Measurements from ENCODE around the gene AEBP1.

The AEBP1 gene

GRCh38 chr7:44154703-44155102, 50.6 kb downstream of the AEBP1 start:
- H3K4me3 ChIP-seq (replicated peaks; ENCODE audit: insufficient read depth, low read length), result no peak overlapping the region
- no peak for DNase-seq (ENCODE audit: low read depth in 1 of 2, low spot score in 1 of 2)
- TF ChIP-seq SPI1 (IDR thresholded peaks at IDR 0.05; ENCODE audit: borderline replicate concordance, low read depth) (no peak), POLR2AphosphoS5 (IDR thresholded peaks at IDR 0.05; ENCODE audit: low read depth) (no peak), REST (IDR thresholded peaks at IDR 0.05; ENCODE audit: insufficient replicate concordance, low read depth) (no peak), CTCF (IDR thresholded peaks at IDR 0.05; ENCODE audit: insufficient read depth, low read length) (no peak), GABPA (IDR thresholded peaks at IDR 0.05; ENCODE audit: low read depth) (no peak)
- H3K27ac ChIP-seq (replicated peaks), result no peak overlapping the region
- no peaks in the 10 kb centered on the region for H3K27me3 ChIP-seq (ENCODE audit: insufficient read depth, poor library complexity, severe bottlenecking)

- DNase-seq (ENCODE audit: low read depth in 1 of 2, low spot score in 1 of 2), result no peak
Observed at GRCh38 chr7:44155191-44156185, 51.3 kb downstream of the AEBP1 start.

More at GRCh38 chr7:44155191-44156185, 51.3 kb downstream of the AEBP1 start:
- TF ChIP-seq REST (IDR thresholded peaks at IDR 0.05; ENCODE audit: insufficient replicate concordance, low read depth) (no peak), POLR2AphosphoS5 (IDR thresholded peaks at IDR 0.05; ENCODE audit: low read depth) (no peak), SPI1 (IDR thresholded peaks at IDR 0.05; ENCODE audit: borderline replicate concordance, low read depth) (no peak), CTCF (IDR thresholded peaks at IDR 0.05; ENCODE audit: insufficient read depth, low read length) (no peak), GABPA (IDR thresholded peaks at IDR 0.05; ENCODE audit: low read depth) (no peak)
- H3K27me3 ChIP-seq (ENCODE audit: insufficient read depth, poor library complexity, severe bottlenecking), result no peaks in the 10 kb centered on the region
- H3K4me3 ChIP-seq (replicated peaks; ENCODE audit: insufficient read depth, low read length), result no peak overlapping the region
- no peak overlapping the region for H3K27ac ChIP-seq (replicated peaks)

Data from HL-60 (cell line).